ENCODE results near the gene AUNIP.

Gene AUNIP

GRCh38 chr1:25825605-25826004 is 33.7 kb downstream of the AUNIP start:
- DNase-seq: no peak

- DNase-seq: no peak
These were observed 37.6 kb downstream of the AUNIP start for GRCh38 chr1:25821630-25822091.

GRCh38 chr1:25821112-25821476 is 38.2 kb downstream of the AUNIP start:
- DNase-seq: no peak

DNA sequence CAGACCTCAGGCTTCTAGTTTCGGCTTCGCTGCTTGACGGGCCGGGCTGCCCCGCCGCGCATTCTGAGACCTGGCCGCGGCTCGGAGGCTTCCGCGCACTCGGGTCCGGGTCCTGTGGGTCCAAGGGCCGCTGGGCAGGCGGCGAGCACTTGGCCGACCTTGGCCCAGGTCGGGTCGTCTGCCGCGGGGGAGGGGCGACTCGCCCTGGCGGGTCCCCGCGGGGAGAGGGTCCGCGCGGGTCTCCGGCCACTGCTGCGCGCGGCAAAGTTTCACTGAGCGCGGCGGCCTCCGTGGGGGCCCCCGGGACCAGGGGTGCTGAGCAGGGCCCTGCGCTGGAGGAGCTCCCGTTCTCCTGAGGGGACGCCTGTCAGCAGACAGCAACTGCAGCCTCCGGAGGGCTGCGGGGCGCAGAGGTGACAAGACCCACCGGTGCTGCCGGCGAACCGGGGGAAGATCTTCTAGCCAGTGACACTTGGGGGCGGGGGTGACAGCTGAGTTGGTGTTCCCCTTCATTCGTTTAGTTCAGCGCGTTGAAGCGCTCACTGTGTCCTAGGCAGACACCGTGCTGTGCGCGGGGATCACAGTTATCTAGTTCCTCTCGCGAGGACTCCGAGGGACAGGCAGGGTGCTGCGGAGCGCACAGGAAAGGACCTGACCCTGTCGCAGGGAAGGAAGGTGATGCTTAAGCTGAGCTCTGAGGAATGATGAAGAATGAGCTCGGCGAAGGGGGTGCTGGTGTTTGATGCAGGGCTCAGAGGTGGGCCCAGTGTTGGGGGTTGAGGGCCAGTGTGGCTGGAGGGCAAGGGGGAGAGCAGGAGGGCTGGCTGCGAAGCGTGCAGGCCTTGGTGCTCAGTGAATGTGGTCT is 38.8 kb downstream of the AUNIP start:
- peak; percentile 43 for DNase-seq

- peak; percentile 87 for DNase-seq
These were observed 39.6 kb downstream of the AUNIP start, which contains the start of gene MTFR1L for GRCh38 chr1:25819491-25820246. TSS of gene MTFR1L (plus strand) at chr1:25819954. CDS start at chr1:25823105, 3,151 bp downstream.

DNA sequence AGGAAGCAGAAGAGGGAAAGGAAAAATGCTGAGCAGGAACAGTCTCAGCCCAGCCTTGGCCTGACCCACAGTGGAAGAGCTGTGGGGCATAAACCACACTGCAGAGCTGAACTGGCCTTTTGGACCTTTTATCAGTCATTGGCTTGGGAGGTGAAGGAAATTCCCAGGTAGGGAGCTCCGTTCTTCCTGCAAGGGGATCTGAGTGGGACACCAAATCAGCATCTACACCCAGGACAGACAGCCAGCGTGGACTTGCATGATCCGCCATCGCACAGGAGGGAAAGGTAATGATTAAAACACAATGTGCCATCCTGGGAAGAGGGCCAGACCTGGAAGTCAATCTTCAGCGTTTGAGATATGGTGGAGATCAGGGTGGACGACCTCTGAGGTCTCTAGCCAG is 40.7 kb downstream of the AUNIP start:
- no peak for DNase-seq

- DNase-seq: no peak
These were observed 41.3 kb downstream of the AUNIP start for GRCh38 chr1:25817840-25818501.

DNA sequence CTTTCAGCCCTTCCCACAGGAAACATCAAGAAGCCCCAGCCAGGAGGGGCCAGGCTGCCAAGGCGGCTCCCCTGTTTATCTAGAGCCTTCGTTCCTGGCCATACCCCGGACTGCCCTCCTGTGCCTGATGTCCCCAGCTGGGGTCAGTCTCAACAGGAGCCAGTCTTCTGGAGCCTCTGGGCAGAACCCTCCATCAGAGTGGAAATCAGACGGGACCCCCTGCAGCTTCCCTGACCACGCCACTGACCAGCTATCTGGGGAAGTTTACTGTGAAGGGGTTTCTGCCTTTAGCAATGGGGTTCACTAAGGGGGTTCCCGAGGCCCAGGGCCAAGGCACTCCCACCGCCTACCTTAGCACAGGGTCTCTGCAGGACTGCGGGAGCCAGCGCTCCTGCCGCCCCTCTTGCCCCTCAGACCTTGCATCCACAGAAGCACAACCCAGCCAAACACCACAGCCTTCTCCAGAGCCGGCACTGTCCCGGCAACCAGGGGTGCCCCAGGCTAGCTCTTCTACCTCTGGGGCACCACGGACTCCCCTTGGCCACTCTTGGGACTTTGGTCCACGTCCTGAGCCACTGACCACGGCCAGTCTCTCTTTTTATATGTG is 43.0 kb downstream of the AUNIP start:
- no peak for DNase-seq

DNA sequence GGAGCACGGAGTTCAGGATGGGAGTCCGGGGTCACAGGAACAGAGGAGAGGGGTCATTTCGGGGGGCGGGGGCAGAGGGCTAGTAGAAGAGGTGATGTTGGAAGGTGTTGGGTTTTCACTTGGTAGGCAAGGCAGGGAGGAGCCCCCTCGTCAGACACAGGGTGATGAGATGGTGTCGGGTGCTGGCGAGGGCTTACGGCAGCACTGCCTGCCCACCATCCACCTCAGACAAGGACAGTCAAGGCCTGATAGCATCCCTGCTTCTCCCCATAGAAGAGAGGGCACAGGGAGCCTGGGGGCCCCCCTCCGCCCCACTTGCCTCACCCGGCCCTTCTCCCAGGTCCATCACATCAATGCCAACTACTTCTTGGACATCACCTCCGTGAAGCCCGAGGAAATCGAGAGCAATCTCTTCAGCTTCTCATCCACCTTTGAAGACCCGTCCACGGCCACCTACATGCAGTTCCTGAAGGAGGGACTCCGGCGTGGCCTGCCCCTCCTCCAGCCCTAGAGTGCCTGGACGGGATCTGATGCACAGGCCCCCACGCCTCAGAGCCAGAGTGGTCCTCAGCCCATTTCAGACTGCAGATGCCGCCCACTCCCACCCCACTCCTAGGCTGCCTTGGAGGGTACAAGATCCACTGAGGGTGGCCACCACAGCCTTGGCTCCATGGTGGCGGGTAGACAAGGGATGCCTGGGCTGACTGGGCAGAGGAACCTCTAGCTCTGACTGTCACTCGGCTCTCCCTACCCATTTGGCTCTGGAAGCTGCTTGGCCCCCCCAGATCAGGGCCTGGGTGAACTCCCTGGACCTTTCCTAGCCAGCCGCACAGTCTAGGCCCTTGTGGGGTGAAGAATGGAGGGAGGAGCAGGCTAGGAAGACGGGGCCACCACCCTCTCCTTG is 43.8 kb downstream of the AUNIP start:
- no peak for DNase-seq

GRCh38 chr1:25814549-25815087 is 44.6 kb downstream of the AUNIP start:
- DNase-seq: no peak

GRCh38 chr1:25813734-25814471 is 45.4 kb downstream of the AUNIP start:
- no peak for DNase-seq

GRCh38 chr1:25813071-25813733 is 46.1 kb downstream of the AUNIP start:
- no peak for DNase-seq

GRCh38 chr1:25811384-25812082 is 47.7 kb downstream of the AUNIP start:
- DNase-seq: no peak

DNA sequence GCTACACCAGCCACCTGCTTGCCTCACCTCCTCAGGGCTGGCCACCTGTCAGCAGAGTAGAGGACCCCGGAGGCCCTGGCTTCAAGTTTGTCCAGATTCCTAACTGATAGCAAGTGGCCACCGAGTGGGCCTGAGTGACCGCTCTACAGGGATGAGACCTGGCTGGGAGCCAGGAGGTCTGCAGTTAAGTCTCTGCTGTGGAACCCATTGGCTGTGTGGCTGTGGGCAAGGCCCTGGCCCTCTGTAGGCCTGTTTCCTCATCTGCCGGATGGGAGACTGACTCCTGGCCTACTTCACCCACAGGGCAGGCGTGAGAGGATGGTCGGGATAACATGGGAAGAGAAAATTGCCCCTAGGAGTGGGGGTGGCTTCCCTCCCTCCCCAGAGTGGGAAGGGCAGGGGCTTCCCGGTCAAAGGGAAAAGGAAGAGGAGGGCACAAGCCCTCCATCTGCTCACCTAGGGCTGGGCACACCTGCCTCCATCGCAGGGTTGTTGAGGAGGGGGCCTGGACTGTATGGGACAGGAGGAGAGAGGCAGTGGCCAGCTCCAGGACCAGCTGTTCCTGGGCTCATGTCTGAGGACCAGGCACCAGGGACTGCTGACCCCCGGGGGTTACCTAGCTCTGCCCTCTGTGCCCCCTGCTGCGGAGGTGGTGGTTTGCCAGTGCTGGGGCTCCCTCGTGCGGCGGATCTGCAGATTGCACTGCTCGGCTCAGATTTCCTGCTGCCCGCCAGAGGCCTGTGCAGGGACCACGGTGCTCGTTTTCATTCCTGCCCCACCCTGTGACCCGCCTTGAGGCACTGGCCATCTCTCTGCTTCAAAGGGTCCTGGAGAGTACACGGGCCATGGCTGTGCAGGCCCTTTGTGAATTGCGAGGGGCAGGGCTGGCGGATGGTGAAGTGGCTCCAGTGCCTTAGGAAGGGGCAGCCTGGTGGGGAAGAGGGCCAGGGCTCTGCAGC is 48.6 kb downstream of the AUNIP start:
- peak; percentile 70 for DNase-seq

DNA sequence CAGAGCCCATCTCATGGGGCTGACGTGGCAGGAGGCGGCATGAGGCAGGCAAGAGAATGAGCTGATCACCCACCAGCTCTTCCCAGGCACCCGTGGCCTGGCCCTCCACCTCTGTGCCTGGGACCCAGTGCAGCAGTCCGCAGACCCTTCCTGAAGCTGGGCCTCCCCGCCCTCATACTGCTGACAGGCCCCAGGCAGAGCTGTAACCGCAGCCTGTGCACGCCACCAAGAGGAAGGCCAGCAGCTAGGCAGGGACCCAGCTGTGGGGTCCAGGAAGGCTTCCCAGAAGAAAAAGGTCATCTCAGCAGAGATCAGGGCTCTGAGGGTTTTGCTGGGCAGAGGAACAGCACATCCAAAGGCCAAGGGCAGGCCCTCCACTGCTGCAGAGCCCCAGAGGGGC is 49.3 kb downstream of the AUNIP start:
- no peak for DNase-seq

DNA sequence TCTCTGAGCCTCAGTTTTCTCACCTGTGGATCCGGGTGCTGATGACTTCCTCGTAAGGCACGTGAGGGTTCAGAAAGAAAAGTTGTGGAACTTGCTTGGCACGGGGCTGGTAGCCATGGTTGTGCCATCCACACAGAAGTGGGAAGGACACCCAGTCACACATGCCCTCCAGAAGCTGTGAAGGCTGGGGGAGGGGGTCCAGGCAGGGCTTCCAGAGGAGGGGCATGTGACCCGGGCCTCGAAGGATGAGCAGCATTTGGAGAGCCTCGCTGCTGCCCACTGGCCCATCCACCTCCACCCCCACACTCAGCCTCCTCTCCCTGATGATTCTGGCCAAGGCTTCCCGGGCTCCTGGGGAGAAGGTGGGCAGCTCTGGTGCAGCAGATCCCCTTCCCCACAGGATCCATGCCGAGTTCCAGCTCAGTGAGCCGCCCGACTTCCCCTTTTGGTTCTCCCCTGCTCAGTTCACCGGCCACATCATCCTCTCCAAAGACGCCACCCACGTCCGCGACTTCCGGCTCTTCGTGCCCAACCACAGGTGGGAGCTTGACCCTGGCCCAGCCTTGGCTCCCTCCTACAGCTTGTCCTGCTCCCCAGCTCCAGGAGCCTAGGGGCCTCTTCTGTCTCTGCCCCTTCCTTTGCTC is 49.9 kb downstream of the AUNIP start:
- no peak for DNase-seq

DNA sequence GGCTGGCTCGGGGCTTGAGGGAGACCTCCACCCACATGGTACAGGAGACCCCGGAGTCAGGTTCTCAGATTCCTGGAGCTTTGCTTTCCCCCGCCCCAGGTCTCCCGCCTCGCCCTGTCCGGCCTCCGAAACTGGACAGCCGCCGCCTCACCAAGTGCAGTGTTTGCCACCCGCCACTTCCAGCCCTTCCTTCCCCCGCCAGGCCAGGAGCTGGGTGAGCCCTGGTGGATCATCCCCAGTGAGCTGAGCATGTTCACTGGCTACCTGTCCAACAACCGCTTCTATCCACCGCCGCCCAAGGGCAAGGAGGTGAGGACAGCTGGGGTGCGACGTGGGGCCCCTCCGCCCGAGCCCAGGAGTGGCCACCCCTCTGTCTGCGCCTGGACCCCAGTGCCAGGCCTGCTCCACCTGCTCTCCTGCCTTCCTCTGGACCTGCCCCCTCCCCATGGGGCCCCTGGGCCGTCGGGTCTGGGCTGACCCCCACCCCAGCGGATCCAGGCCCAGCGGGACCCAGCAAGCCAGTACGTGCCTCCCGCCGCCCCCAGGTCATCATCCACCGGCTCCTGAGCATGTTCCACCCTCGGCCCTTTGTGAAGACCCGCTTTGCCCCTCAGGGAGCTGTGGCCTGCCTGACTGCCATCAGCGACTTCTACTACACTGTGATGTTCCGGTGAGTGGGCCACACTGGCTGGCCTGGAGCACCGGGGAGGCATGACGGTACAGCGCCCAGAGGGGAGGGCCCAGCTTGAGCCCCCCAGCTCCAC is 50.6 kb downstream of the AUNIP start:
- DNase-seq: no peak
